Stimulated activated naive CD8-positive, alpha-beta T cell treated with anti-CD3 and anti-CD28 coated beads, Interleukin-15, Interleukin-2, amounts not matched to agents 100 ng/mL and 50 ng/mL, for 24 hours (primary cell): Measurements from ENCODE around the gene SLAIN2.
"Not testable (repeated sequence)": the region's sequence is repeated elsewhere in the genome, so short reads cannot be mapped to it uniquely, and the experiment has no call there.

Experiments
- H3K27ac Mint-ChIP-seq: one replicate; pipeline ENCODE4 v1.8.0; 2021; ENCODE audit warnings: mild to moderate bottlenecking, mixed read lengths
- H3K27me3 Mint-ChIP-seq: one replicate; pipeline ENCODE4 v1.8.0; 2021; ENCODE audit warnings: mixed read lengths
- H3K36me3 Mint-ChIP-seq: one replicate; pipeline ENCODE4 v1.8.0; 2021; ENCODE audit warnings: low read depth, mixed read lengths
- H3K4me1 Mint-ChIP-seq: one replicate; pipeline ENCODE4 v1.8.0; 2021; ENCODE audit warnings: low read depth, mixed read lengths
- H3K4me3 Mint-ChIP-seq: one replicate; pipeline ENCODE4 v1.8.0; 2021; ENCODE audit warnings: mild to moderate bottlenecking, mixed read lengths
- H3K9me3 Mint-ChIP-seq: one replicate; pipeline ENCODE4 v1.8.0; 2021; ENCODE audit warnings: mixed read lengths

Gene SLAIN2

GRCh38 chr4:48421101-48421500 is 79.8 kb downstream of the SLAIN2 start:
- Mint-ChIP-seq H3K4me1 (peaks cover 4% of the 10 kb centered on the region), H3K4me3 (no peak overlapping the region)

GRCh38 chr4:48428926-48429325 is 87.6 kb downstream of the SLAIN2 start:
- Mint-ChIP-seq H3K4me1 (peaks cover 39% of the 10 kb centered on the region), H3K27me3 (no peaks in the 10 kb centered on the region), H3K36me3 (peaks cover 12% of the 10 kb centered on the region), H3K4me3 (no peak overlapping the region), H3K9me3 (no peaks in the 10 kb centered on the region), H3K27ac (no peak overlapping the region)

More at GRCh38 chr4:48421101-48421500, 79.8 kb downstream of the SLAIN2 start:
- Mint-ChIP-seq H3K27ac (no peak overlapping the region), H3K36me3 (peaks cover 33% of the 10 kb centered on the region), H3K27me3 (no peaks in the 10 kb centered on the region), H3K9me3 (no peaks in the 10 kb centered on the region)

- no peak overlapping the region for H3K27ac Mint-ChIP-seq
- peaks cover 12% of the 10 kb centered on the region for H3K36me3 Mint-ChIP-seq
- no peaks in the 10 kb centered on the region for H3K9me3 Mint-ChIP-seq
- no peaks in the 10 kb centered on the region for H3K27me3 Mint-ChIP-seq
- peaks cover 37% of the 10 kb centered on the region for H3K4me1 Mint-ChIP-seq
- H3K4me3 Mint-ChIP-seq: no peak overlapping the region
These were observed 88.6 kb downstream of the SLAIN2 start for GRCh38 chr4:48429709-48430474.

- no peaks in the 10 kb centered on the region for H3K9me3 Mint-ChIP-seq
- no peak overlapping the region for H3K4me3 Mint-ChIP-seq
- H3K36me3 Mint-ChIP-seq: peaks cover 12% of the 10 kb centered on the region
- H3K27me3 Mint-ChIP-seq: no peaks in the 10 kb centered on the region
- H3K4me1 Mint-ChIP-seq: peaks cover 35% of the 10 kb centered on the region
- H3K27ac Mint-ChIP-seq: no peak overlapping the region
These were observed 90.1 kb downstream of the SLAIN2 start for GRCh38 chr4:48431401-48431800.

- Mint-ChIP-seq H3K27ac (peak overlapping the region; percentile 43), H3K4me1 (peaks cover 35% of the 10 kb centered on the region), H3K36me3 (peaks cover 10% of the 10 kb centered on the region), H3K9me3 (no peaks in the 10 kb centered on the region), H3K27me3 (no peaks in the 10 kb centered on the region), H3K4me3 (no peak overlapping the region)
These were observed 90.7 kb downstream of the SLAIN2 start for GRCh38 chr4:48432017-48432416.

- Mint-ChIP-seq H3K9me3 (no peaks in the 10 kb centered on the region), H3K36me3 (no peaks in the 10 kb centered on the region), H3K27me3 (peaks cover 3% of the 10 kb centered on the region), H3K4me3 (no peak overlapping the region), H3K27ac (no peak overlapping the region), H3K4me1 (peaks cover 9% of the 10 kb centered on the region)
These were observed 95.0 kb downstream of the SLAIN2 start for GRCh38 chr4:48436318-48436717.

- no peak overlapping the region for H3K4me3 Mint-ChIP-seq
- H3K27me3 Mint-ChIP-seq: peaks cover 3% of the 10 kb centered on the region
- no peak overlapping the region for H3K27ac Mint-ChIP-seq
These were observed 98.7 kb downstream of the SLAIN2 start for GRCh38 chr4:48439988-48440387.

GRCh38 chr4:48440914-48441313 is 99.6 kb downstream of the SLAIN2 start:
- H3K4me1 Mint-ChIP-seq, H3K9me3 Mint-ChIP-seq, H3K4me3 Mint-ChIP-seq, H3K36me3 Mint-ChIP-seq, H3K27me3 Mint-ChIP-seq, H3K27ac Mint-ChIP-seq: not testable (repeated sequence)

More at GRCh38 chr4:48439988-48440387, 98.7 kb downstream of the SLAIN2 start:
- Mint-ChIP-seq H3K4me1 (no peaks in the 10 kb centered on the region), H3K9me3 (no peaks in the 10 kb centered on the region), H3K36me3 (no peaks in the 10 kb centered on the region)

- H3K27ac Mint-ChIP-seq: no peak overlapping the region
These were observed 104.4 kb downstream of the SLAIN2 start for GRCh38 chr4:48445704-48446103.

GRCh38 chr4:48446642-48447041 is 105.3 kb downstream of the SLAIN2 start:
- no peaks in the 10 kb centered on the region for H3K4me1 Mint-ChIP-seq
- H3K27ac Mint-ChIP-seq: no peak overlapping the region
- H3K9me3 Mint-ChIP-seq: no peaks in the 10 kb centered on the region
- H3K4me3 Mint-ChIP-seq: no peak overlapping the region
- no peaks in the 10 kb centered on the region for H3K36me3 Mint-ChIP-seq
- H3K27me3 Mint-ChIP-seq: no peaks in the 10 kb centered on the region

More at GRCh38 chr4:48445704-48446103, 104.4 kb downstream of the SLAIN2 start:
- Mint-ChIP-seq H3K9me3 (no peaks in the 10 kb centered on the region), H3K4me3 (no peak overlapping the region), H3K36me3 (no peaks in the 10 kb centered on the region), H3K4me1 (no peaks in the 10 kb centered on the region), H3K27me3 (no peaks in the 10 kb centered on the region)

- H3K27me3 Mint-ChIP-seq: peaks cover 1% of the 10 kb centered on the region
- H3K27ac Mint-ChIP-seq: no peak overlapping the region
- H3K9me3 Mint-ChIP-seq: no peaks in the 10 kb centered on the region
- no peaks in the 10 kb centered on the region for H3K4me1 Mint-ChIP-seq
- H3K36me3 Mint-ChIP-seq: no peaks in the 10 kb centered on the region
- H3K4me3 Mint-ChIP-seq: no peak overlapping the region
These were observed 107.8 kb downstream of the SLAIN2 start for GRCh38 chr4:48449151-48449550.

GRCh38 chr4:48450740-48451139 is 109.4 kb downstream of the SLAIN2 start:
- no peaks in the 10 kb centered on the region for H3K4me1 Mint-ChIP-seq
- H3K36me3 Mint-ChIP-seq: peaks cover under 1% of the 10 kb centered on the region
- no peak overlapping the region for H3K4me3 Mint-ChIP-seq
- H3K9me3 Mint-ChIP-seq: no peaks in the 10 kb centered on the region
- no peak overlapping the region for H3K27ac Mint-ChIP-seq
- peaks cover 7% of the 10 kb centered on the region for H3K27me3 Mint-ChIP-seq

- not testable (repeated sequence) for H3K4me1 Mint-ChIP-seq, H3K27me3 Mint-ChIP-seq, H3K4me3 Mint-ChIP-seq, H3K36me3 Mint-ChIP-seq, H3K9me3 Mint-ChIP-seq, H3K27ac Mint-ChIP-seq
These were observed 110.3 kb downstream of the SLAIN2 start for GRCh38 chr4:48451656-48452055.

GRCh38 chr4:48454591-48454990 is 113.3 kb downstream of the SLAIN2 start:
- Mint-ChIP-seq H3K9me3 (no peaks in the 10 kb centered on the region), H3K27ac (no peak overlapping the region), H3K4me3 (no peak overlapping the region), H3K36me3 (peaks cover 5% of the 10 kb centered on the region), H3K27me3 (peaks cover 7% of the 10 kb centered on the region), H3K4me1 (no peaks in the 10 kb centered on the region)

GRCh38 chr4:48461000-48461399 is 119.7 kb downstream of the SLAIN2 start:
- H3K36me3 Mint-ChIP-seq: peaks cover 2% of the 10 kb centered on the region
- H3K4me3 Mint-ChIP-seq: no peak overlapping the region
- H3K9me3 Mint-ChIP-seq: peaks cover 4% of the 10 kb centered on the region
- no peaks in the 10 kb centered on the region for H3K27me3 Mint-ChIP-seq
- no peaks in the 10 kb centered on the region for H3K4me1 Mint-ChIP-seq
- H3K27ac Mint-ChIP-seq: no peak overlapping the region

- H3K4me3 Mint-ChIP-seq: no peak overlapping the region
- H3K27ac Mint-ChIP-seq: no peak overlapping the region
- H3K27me3 Mint-ChIP-seq: no peaks in the 10 kb centered on the region
- H3K9me3 Mint-ChIP-seq: peaks cover 4% of the 10 kb centered on the region
- H3K4me1 Mint-ChIP-seq: no peaks in the 10 kb centered on the region
- H3K36me3 Mint-ChIP-seq: no peaks in the 10 kb centered on the region
These were observed 121.0 kb downstream of the SLAIN2 start for GRCh38 chr4:48462363-48462762.
